Measurements from ENCODE around the gene CNTROB.
A peak's percentile ranks its signal among the peaks of the same experiment; 100 is the strongest.
"Not testable (repeated sequence)": the region's sequence is repeated elsewhere in the genome, so short reads cannot be mapped to it uniquely, and the experiment has no call there.

Gene CNTROB

DNA sequence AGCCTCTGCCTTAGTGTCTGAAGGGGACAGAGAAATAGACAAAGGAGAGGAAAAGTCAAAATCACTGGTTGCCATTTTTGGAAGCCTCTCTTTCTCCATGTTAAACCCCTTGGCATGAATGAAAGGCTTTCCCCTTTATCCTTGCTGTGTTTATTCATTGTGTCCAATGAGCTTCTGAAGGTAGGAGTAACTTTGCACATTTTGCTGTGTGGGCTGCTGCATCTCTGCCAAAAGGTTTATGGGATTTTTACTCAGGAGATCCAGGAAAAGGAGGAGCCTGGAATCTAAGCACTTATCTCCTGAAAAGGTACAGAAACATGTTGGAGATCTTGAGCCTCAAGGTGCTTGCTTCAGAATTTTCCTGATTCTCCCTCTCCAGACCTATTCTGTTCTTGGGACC is 3.9 kb downstream of the CNTROB start:
- H3K4me3 ChIP-seq (ENCODE audit: low read depth, low read length), result no peak overlapping the region
- DNase-seq (ENCODE audit: low read depth), result no peak

DNA sequence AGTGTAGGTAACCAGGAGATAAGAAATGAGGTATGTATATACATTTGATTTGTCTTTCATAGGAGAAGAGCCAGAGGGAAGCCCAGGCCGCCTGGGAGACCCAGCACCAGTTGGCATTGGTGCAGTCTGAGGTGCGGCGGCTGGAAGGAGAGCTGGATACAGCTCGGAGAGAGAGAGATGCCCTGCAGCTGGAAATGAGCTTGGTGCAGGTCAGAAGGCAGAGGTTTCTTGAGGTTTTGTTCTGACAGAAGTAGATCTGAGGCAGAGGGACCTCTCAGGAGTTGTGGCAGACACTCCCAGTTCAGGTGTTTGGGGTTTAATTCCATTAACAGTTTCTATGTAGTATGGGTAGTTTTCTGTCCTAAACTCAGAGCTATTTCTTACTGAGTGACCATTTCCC is 8.0 kb downstream of the CNTROB start:
- DNase-seq (ENCODE audit: low read depth), result no peak
- H3K4me3 ChIP-seq (ENCODE audit: low read depth, low read length), result no peak overlapping the region

DNA sequence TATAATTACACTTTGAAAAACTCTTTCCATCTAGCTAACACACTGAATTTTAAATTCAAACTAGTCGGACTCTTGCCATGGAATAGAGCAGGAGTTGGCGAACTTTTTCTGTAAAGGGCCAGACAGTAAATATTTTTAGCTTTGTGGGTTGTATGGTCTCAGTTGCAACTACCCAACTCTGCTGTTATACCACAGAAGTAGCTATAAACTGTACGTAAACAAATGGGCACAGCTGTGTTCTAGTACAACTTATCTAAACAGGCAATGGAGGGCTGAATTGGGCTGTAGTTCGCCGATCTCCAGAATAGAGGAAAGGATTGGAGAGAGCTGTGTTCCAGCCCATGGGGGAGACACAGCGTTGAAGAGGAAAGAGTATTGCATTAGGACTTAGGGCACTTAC is 8.7 kb downstream of the CNTROB start:
- no peak overlapping the region for H3K4me3 ChIP-seq (ENCODE audit: low read depth, low read length)
- DNase-seq (ENCODE audit: low read depth), result no peak

GRCh38 chr17:7943291-7943690 is 11.3 kb downstream of the CNTROB start:
- no peak overlapping the region for H3K4me3 ChIP-seq (ENCODE audit: low read depth, low read length)

GRCh38 chr17:7944326-7944725 is 12.3 kb downstream of the CNTROB start:
- H3K4me3 ChIP-seq (ENCODE audit: low read depth, low read length), result no peak overlapping the region

More at GRCh38 chr17:7943291-7943690, 11.3 kb downstream of the CNTROB start:
- no peak for DNase-seq (ENCODE audit: low read depth)

GRCh38 chr17:7945651-7946050 is 13.6 kb downstream of the CNTROB start:
- no peak for DNase-seq (ENCODE audit: low read depth)
- H3K4me3 ChIP-seq (ENCODE audit: low read depth, low read length), result no peak overlapping the region

More at GRCh38 chr17:7944326-7944725, 12.3 kb downstream of the CNTROB start:
- no peak for DNase-seq (ENCODE audit: low read depth)

GRCh38 chr17:7946441-7946840 is 14.4 kb downstream of the CNTROB start:
- no peak for DNase-seq (ENCODE audit: low read depth)
- H3K4me3 ChIP-seq (ENCODE audit: low read depth, low read length), result no peak overlapping the region

GRCh38 chr17:7947651-7948050 is 15.6 kb downstream of the CNTROB start:
- no peak overlapping the region for H3K4me3 ChIP-seq (ENCODE audit: low read depth, low read length)
- no peak for DNase-seq (ENCODE audit: low read depth)

- DNase-seq (ENCODE audit: low read depth), result no peak
- no peak overlapping the region for H3K4me3 ChIP-seq (ENCODE audit: low read depth, low read length)
Observed at GRCh38 chr17:7950578-7950977, 18.6 kb downstream of the CNTROB start.

- DNase-seq (ENCODE audit: low read depth), result no peak
Observed at GRCh38 chr17:7951143-7951792, 19.3 kb downstream of the CNTROB start.

DNA sequence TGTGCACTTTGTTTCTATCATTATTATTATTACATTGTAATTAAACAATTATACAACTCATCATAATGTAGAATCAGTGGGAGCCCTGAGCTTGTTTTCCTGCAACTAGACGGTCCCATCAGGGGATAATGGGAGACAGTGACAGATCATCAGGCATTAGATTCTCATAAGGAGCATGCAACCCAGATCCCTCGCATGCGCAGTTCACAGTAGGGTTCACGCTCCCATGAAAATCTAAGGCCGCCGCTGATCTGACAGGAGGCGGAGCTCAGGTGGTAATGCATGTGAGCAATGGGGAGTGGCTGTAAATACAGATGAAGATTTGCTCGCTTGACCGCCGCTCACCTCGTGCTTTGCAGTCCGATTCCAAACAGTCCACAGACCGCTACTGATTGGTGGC is 21.3 kb downstream of the CNTROB start:
- DNase-seq (ENCODE audit: low read depth); H3K4me3 ChIP-seq (ENCODE audit: low read depth, low read length): not testable (repeated sequence)

More at GRCh38 chr17:7951143-7951792, 19.3 kb downstream of the CNTROB start:
- H3K4me3 ChIP-seq (ENCODE audit: low read depth, low read length), result no peak overlapping the region

DNA sequence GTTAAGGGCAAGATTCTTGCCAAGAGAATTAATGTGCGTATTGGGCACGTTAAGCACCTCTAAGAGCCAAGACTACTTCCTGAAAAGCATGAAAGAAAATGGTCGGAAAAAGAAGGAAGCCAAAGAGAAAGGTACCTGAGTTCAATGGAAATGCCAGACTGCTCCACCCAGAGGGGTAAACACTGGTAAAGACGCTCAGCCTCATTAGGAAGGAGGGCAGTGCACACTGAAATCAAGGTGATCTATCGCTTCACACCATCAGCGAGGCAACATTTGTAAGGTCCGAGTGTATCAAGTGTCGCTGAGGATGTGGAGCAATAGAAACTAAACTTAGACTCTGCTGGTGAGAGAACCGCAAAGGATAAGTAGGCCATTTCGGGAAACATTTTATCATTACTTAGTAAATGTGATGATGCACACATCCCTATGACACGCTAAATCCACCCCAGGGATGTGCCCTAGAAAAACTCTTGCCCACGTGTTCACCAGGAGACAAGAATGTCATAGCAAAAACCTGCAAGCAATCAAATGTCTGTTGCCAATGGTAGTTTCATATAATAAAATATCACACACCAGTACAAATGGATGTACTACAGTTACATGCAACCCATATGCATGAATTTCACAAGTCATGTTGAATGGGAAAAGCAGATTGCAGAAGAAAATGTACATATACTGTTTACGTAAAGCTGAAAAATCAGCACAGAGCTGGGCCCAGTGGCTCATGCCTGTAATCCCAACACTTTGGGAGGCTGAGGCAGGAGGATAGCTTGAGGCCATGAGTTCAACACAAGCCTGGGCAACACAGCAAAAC is 23.6 kb downstream of the CNTROB start:
- DNase-seq (ENCODE audit: low read depth), result peak; percentile 35
- H3K4me3 ChIP-seq (ENCODE audit: low read depth, low read length), result no peak overlapping the region

- DNase-seq (ENCODE audit: low read depth), result peak; percentile 50
- no peak overlapping the region for H3K4me3 ChIP-seq (ENCODE audit: low read depth, low read length)
Observed at GRCh38 chr17:7956228-7956965, 24.4 kb downstream of the CNTROB start.

GRCh38 chr17:7959503-7960253 is 27.7 kb downstream of the CNTROB start:
- DNase-seq (ENCODE audit: low read depth), result peak; percentile 52
- H3K4me3 ChIP-seq (ENCODE audit: low read depth, low read length), result no peak overlapping the region

GRCh38 chr17:7961421-7961820 is 29.4 kb downstream of the CNTROB start:
- H3K4me3 ChIP-seq (ENCODE audit: low read depth, low read length), result no peak overlapping the region
- DNase-seq (ENCODE audit: low read depth), result no peak

DNA sequence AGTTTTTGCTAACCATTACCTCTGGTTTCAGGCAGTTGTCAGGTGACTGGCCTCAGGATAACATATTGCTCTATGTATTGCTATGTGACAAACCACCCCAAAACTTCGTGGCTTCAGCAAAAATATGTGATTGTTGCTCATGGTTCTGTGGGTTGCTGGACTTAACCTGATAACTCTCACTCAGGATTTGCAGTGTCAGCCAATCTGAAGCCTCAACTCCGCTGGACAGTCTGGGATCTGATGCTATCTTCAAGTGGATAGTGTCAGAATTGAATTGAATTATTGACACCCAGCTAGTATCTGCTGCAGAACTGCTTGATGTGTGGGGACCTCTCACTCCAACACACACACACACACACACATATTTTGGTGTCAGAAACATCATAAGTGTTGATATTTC is 35.7 kb downstream of the CNTROB start:
- no peak overlapping the region for H3K4me3 ChIP-seq (ENCODE audit: low read depth, low read length)
- DNase-seq (ENCODE audit: low read depth), result no peak

DNA sequence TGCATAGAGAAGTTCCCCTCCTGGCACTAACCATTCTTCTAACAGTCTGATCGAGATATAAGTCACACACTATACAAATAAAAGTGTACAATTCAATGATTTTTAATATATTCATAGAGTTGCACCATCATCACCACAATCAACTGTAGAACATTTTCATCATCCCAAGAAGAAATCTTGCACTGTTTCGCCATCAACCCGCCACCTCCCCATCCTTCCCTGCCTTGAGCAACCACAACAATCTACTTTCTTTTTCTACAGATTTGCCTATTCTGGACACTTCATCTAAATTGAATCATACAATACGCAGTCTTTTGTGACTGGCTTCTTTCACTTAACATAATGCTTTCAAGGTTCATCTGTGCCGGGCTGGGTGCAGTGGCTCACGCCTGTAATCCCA is 37.4 kb downstream of the CNTROB start:
- DNase-seq (ENCODE audit: low read depth), result peak; percentile 38
- no peak overlapping the region for H3K4me3 ChIP-seq (ENCODE audit: low read depth, low read length)

DNA sequence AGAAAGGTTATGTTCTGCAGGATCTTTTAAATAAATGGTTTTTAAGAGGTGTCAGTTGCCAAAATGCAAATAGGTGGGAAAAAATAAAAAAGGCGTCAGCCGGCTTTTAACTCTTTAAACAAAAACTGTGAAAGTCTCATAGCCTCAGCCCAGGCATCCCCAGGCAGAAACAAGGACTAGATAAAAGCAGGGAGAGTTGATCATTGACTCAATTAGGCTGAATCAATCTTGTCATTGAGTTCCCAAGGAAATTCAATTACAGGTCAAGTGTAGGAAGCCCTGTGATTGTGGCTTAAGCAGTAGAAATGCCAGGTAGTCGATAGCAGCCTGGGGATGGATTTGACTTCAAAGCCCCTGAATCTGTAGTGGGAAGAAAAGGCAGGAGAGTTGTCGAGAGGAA is 39.6 kb downstream of the CNTROB start:
- no peak overlapping the region for H3K4me3 ChIP-seq (ENCODE audit: low read depth, low read length)
- no peak for DNase-seq (ENCODE audit: low read depth)

- no peak for DNase-seq (ENCODE audit: low read depth)
- H3K4me3 ChIP-seq (ENCODE audit: low read depth, low read length), result no peak overlapping the region
Observed at GRCh38 chr17:7972131-7972785, 40.3 kb downstream of the CNTROB start.

All from skeletal muscle cell (primary cell).